ENCODE results near the gene GAS2. TPM values are rescaled to one million over a fixed set of nuclear protein-coding genes. Genes with fewer than 3 reads are reported as not detected.

GAS2 gene
- total RNA-seq, 1 experiment from 2014 or later = 2.8 TPM

- no peaks in the 10 kb centered on the region for H4K20me1 ChIP-seq (ENCODE audit: insufficient read depth)
- H3K79me2 ChIP-seq (ENCODE audit: low read depth) = no peaks in the 10 kb centered on the region
- no TSS peak for BruUV-seq (replicated peaks)
- H3K9me2 ChIP-seq (ENCODE audit: insufficient read depth) = no peaks in the 10 kb centered on the region
- no peaks in the 10 kb centered on the region for H3K9me3 ChIP-seq (ENCODE audit: insufficient read depth, low read depth)
- ChIA-PET POLR2A (ENCODE audit: unreplicated experiment) (no interaction called here), CTCF (no interaction called here)
- intact Hi-C loops (cut with micrococcal nuclease; ENCODE audit: unreplicated experiment) = no loop called here
- no peak for DNase-seq
- H3K4me1 ChIP-seq (replicated peaks; ENCODE audit: insufficient read depth) = no peaks in the 10 kb centered on the region
- H3K4me2 ChIP-seq = no peak overlapping the region
- TF ChIP-seq EZH2 (IDR thresholded peaks at IDR 0.05; ENCODE audit: low read depth) (no peak), CTCF (conservative IDR thresholded peaks at IDR 0.05) (no peak)
- H3F3A ChIP-seq (ENCODE audit: insufficient read depth, low read depth) = no peaks in the 10 kb centered on the region
- no peak overlapping the region for H2AFZ ChIP-seq
- peaks cover 4% of the 10 kb centered on the region; the same call in 1 of the 2 replicates for H3K27me3 ChIP-seq (ENCODE audit: insufficient read depth, low read depth)
- H3K27ac ChIP-seq = no peak overlapping the region
- no peak overlapping the region for H3K4me3 ChIP-seq
- no peaks in the 10 kb centered on the region for H3K36me3 ChIP-seq (ENCODE audit: low read depth)
Observed at GRCh38 chr11:22668005-22668796, 1.8 kb downstream of the GAS2 start.

- Histone ChIP-seq H3F3A (ENCODE audit: insufficient read depth, low read depth) (no peaks in the 10 kb centered on the region), H4K20me1 (ENCODE audit: insufficient read depth) (no peaks in the 10 kb centered on the region), H3K9me3 (ENCODE audit: insufficient read depth, low read depth) (no peaks in the 10 kb centered on the region), H3K79me2 (ENCODE audit: low read depth) (no peaks in the 10 kb centered on the region), H3K9me2 (ENCODE audit: insufficient read depth) (no peaks in the 10 kb centered on the region), H3K27ac (no peak overlapping the region), H2AFZ (no peak overlapping the region), H3K4me3 (no peak overlapping the region), H3K36me3 (ENCODE audit: low read depth) (no peaks in the 10 kb centered on the region), H3K4me2 (no peak overlapping the region), H3K27me3 (ENCODE audit: insufficient read depth, low read depth) (peaks cover 4% of the 10 kb centered on the region; the same call in 1 of the 2 replicates), H3K4me1 (replicated peaks; ENCODE audit: insufficient read depth) (no peaks in the 10 kb centered on the region)
- ChIA-PET CTCF (interaction anchor here (0.6 kb wide), 1 partner anchor 132 kb away, joined by 5 read pairs; no protein-coding TSS in a partner anchor), POLR2A (ENCODE audit: unreplicated experiment) (no interaction called here)
- intact Hi-C loops (cut with micrococcal nuclease; ENCODE audit: unreplicated experiment) = no loop called here
- BruUV-seq (replicated peaks) = no TSS peak
- TF ChIP-seq EZH2 (IDR thresholded peaks at IDR 0.05; ENCODE audit: low read depth) (no peak), CTCF (conservative IDR thresholded peaks at IDR 0.05) (no peak)
- DNase-seq = no peak
Observed at GRCh38 chr11:22669368-22669767, 3.0 kb downstream of the GAS2 start.

- Histone ChIP-seq H3K4me2 (no peak overlapping the region), H3K36me3 (ENCODE audit: low read depth) (no peaks in the 10 kb centered on the region), H3K27me3 (ENCODE audit: insufficient read depth, low read depth) (peaks cover 4% of the 10 kb centered on the region; the same call in 1 of the 2 replicates), H3K4me1 (replicated peaks; ENCODE audit: insufficient read depth) (no peaks in the 10 kb centered on the region), H3K79me2 (ENCODE audit: low read depth) (no peaks in the 10 kb centered on the region), H3K9me2 (ENCODE audit: insufficient read depth) (no peaks in the 10 kb centered on the region), H2AFZ (no peak overlapping the region), H3F3A (ENCODE audit: insufficient read depth, low read depth) (no peaks in the 10 kb centered on the region), H3K4me3 (no peak overlapping the region), H3K9me3 (ENCODE audit: insufficient read depth, low read depth) (no peaks in the 10 kb centered on the region), H3K27ac (no peak overlapping the region), H4K20me1 (ENCODE audit: insufficient read depth) (no peaks in the 10 kb centered on the region)
- intact Hi-C loops (cut with micrococcal nuclease; ENCODE audit: unreplicated experiment) = loop anchor here (2.0 kb wide), 1 partner anchor 116 kb away; no protein-coding TSS in a partner anchor
- peak; percentile 35; the same call in 1 of the 2 replicates for TF ChIP-seq CTCF (conservative IDR thresholded peaks at IDR 0.05)
- TF ChIP-seq EZH2 (IDR thresholded peaks at IDR 0.05; ENCODE audit: low read depth) = no peak
- ChIA-PET CTCF (no interaction called here), POLR2A (ENCODE audit: unreplicated experiment) (no interaction called here)
- no TSS peak for BruUV-seq (replicated peaks)
- no peak for DNase-seq
Observed at GRCh38 chr11:22670830-22671229, 4.4 kb downstream of the GAS2 start.

All from PC-9 (cell line).